ENCODE measurements around the gene CALML6.

- TF ChIP-seq CTCF (IDR thresholded peaks at IDR 0.05) (peak; percentile 91), ZNF396 (CRISPR knock-in tag; IDR thresholded peaks at IDR 0.05; ENCODE audit: borderline replicate concordance) (no peak), RORB (CRISPR knock-in tag; IDR thresholded peaks at IDR 0.05) (no peak)
These were observed 28.9 kb downstream of the CALML6 start for GRCh38 chr1:1943834-1944570.
